Kidney tubule cell (primary cell): ENCODE measurements around the gene DLX1.
A peak's percentile ranks its signal among the peaks of the same experiment; 100 is the strongest.
"Not testable (repeated sequence)": the region's sequence is repeated elsewhere in the genome, so short reads cannot be mapped to it uniquely, and the experiment has no call there.

Source experiments
- DNase-seq: peaks from one replicate; pipeline ENCODE4 v3.0.0-alpha.2; 2018; ENCODE audit warnings: low spot score

Gene DLX1

GRCh38 chr2:172098650-172099471, 13.6 kb downstream of the DLX1 start:
- DNase-seq = peak; percentile 96

GRCh38 chr2:172099472-172100079, 14.3 kb downstream of the DLX1 start:
- DNase-seq = no peak

GRCh38 chr2:172100080-172100934, 15.0 kb downstream of the DLX1 start:
- DNase-seq = no peak

- no peak for DNase-seq
Observed at GRCh38 chr2:172100935-172101820, 15.9 kb downstream of the DLX1 start.

- DNase-seq = no peak
Observed at GRCh38 chr2:172101821-172102390, 16.6 kb downstream of the DLX1 start.

DNA sequence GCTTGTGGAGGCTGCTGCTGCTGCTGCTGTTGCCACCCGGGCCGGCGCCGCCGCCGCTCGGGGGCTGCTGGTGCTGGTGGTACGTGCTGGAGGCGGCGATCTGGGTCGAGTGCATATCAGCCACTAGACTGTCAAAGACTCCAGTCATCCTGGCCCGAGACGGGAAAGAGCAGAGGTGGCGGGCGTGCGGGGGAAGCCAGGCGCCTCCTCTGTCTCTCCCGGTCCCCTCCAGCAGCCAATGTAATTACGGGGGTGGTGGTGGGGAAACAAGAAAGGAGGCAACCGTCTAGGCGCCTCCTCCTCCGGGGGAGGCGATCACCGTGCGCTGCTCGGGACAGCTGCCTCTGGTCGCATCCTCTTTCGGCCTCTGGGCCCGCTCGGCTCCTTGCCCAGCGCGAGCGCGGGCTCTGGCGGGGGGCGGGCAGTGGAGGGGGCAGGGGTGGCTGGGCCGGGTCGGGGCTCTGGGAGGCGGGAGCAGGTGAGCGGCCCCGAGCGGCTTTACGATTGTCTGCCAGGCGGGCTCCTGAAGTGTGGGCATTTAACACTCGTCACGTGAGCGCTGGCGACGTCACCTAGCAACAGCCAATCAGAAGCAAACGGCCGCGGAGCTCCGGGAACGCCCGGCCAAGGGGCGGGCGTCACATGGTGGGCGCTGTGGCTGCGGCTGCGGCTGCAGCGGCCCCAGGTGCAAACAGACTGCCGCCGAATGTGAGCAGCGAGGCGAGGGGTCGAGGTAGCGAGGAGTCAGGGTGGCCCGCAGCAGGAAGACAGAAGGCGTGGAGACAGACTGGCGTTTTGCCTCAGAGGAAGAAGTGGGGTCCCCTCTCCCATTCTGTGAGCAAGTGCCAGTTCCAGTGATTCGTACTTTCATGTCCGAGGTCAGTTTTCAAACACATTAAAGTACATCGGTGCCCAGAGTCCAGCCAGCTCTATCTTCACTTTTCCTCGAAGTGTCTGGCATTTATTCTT, 17.4 kb downstream of the DLX1 start, which contains the start of gene DLX2:
TSS of gene DLX2 (minus strand) at position 510 of the 969 bp plus-strand sequence. CDS start at position 148, 362 bp downstream.
- peak; percentile 88 for DNase-seq

- DNase-seq = peak; percentile 83
Observed at GRCh38 chr2:172103471-172104272, 18.4 kb downstream of the DLX1 start.

GRCh38 chr2:172105471-172106107, 20.3 kb downstream of the DLX1 start:
- no peak for DNase-seq

- DNase-seq = peak; percentile 47
Observed at GRCh38 chr2:172106108-172106961, 21.0 kb downstream of the DLX1 start.

GRCh38 chr2:172107690-172108586, 22.6 kb downstream of the DLX1 start:
- DNase-seq = no peak

- no peak for DNase-seq
Observed at GRCh38 chr2:172108587-172108930, 23.3 kb downstream of the DLX1 start.

DNA sequence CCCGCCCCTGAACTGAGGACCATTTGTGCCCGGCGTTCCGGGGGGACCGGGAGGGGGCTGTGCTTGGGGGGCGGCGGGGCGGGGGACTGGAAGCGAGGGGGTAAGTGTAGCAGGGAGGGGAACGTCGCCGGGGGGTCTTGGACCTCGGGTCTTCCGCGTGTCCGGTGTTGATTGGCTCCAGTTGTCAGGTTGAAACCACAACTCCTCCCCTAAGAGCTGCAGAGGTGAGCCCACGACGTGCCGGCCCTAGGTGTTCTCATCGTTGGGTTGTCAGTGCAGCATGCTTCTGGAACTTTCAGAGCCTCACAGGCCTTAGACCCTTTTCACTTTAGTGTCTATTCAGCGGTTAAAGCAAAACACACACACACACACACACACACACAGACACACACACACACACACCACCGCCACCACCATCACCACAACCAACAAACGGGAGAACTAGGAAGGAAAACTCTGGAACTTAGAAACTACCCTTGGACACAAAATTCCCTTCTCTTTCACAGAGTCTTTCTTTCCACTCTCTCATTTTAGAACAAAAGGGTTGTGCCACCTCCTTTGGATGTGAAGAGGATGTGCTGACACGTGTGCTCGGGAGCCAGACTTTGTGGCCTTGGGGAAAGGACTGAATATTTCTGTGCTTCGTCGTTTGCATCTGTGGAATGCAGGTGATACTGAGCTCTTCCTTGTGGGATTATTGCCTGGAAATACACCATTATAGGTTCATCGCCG, 24.1 kb downstream of the DLX1 start:
- DNase-seq = peak; percentile 29

GRCh38 chr2:172109988-172110811, 24.9 kb downstream of the DLX1 start:
- DNase-seq = no peak

GRCh38 chr2:172113617-172114016, 28.3 kb downstream of the DLX1 start:
- DNase-seq = peak; percentile 47

DNA sequence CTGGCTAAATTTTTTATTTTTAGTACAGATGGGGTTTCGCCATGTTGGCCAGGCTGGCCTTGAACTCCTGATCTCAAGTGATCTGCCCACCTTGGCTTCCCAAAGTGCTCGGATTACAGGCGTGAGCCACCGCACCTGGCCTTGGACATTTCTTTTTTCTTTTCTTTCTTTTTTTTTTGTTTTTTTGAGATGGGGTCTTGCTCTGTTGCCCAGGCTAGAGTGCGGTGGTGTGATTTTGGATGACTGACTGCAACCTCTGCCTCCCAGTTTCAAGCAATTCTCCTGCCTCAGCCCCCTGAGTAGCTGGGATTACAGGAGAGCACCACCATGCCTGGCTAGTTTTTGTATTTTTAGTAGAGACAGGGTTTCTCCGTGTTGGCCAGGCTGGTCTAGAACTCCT, 28.9 kb downstream of the DLX1 start:
- DNase-seq = not testable (repeated sequence)
